ENCODE data around the gene NCOA5. TPM values are rescaled to one million over a fixed set of nuclear protein-coding genes. Genes with fewer than 3 reads are reported as not detected.

Gene NCOA5
- total and polyA plus RNA-seq, 10 donors: 14.3 to 33.2 (median 27.7) TPM

DNA sequence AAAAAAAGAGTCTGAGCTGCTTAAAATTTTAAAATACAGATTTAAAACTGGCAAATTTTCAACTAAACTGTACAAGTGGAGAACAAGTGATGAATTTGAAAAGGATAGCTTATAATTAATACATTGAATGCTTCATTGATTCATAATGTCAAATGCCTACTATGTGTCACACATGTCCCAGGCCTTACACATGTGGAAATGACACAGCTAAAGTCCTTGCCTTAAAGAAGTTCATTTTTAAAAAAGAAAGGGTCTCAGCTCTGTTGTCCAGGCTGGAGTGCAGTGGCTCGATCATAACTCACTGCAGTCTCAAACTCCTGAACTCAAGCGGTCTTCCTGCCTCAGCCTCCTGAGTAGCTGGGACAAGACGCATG lies 5.0 kb downstream of the NCOA5 start:
- intact Hi-C loops (cut with DNase I; ENCODE audit: low total_unique reads): loop anchor here (10.0 kb wide), 1 partner anchor 60 kb away; the partner anchor contains the start of gene SLC12A5
- Histone ChIP-seq H3K9me3 (no peaks in the 10 kb centered on the region), H3K36me3 (peaks cover 0 to 5% (median 0%) of the 10 kb centered on the region in 6 donors), H3K4me3 (no peak overlapping the region), H3K4me1 (peaks cover 43 to 93% (median 84%) of the 10 kb centered on the region in 6 donors), H3K27me3 (replicated peaks in 1 of 7) (no peaks in the 10 kb centered on the region), H3K27ac (no peak overlapping the region)
- TF ChIP-seq POLR2AphosphoS5 (IDR thresholded peaks at IDR 0.05) (no peak), POLR2A (IDR thresholded peaks at IDR 0.05) (no peak)
- TF ChIP-seq, protein P1, sequence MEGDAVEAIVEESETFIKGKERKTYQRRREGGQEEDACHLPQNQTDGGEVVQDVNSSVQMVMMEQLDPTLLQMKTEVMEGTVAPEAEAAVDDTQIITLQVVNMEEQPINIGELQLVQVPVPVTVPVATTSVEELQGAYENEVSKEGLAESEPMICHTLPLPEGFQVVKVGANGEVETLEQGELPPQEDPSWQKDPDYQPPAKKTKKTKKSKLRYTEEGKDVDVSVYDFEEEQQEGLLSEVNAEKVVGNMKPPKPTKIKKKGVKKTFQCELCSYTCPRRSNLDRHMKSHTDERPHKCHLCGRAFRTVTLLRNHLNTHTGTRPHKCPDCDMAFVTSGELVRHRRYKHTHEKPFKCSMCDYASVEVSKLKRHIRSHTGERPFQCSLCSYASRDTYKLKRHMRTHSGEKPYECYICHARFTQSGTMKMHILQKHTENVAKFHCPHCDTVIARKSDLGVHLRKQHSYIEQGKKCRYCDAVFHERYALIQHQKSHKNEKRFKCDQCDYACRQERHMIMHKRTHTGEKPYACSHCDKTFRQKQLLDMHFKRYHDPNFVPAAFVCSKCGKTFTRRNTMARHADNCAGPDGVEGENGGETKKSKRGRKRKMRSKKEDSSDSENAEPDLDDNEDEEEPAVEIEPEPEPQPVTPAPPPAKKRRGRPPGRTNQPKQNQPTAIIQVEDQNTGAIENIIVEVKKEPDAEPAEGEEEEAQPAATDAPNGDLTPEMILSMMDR (IDR thresholded peaks at IDR 0.05 in 8 of 11, conservative IDR thresholded peaks at IDR 0.05 in 3 of 11): no peak
- 89 to 91% (median 90%) methylated on average over 3 of the region's 3 CpGs for WGBS, 5 donors
- no peak for DNase-seq

DNA sequence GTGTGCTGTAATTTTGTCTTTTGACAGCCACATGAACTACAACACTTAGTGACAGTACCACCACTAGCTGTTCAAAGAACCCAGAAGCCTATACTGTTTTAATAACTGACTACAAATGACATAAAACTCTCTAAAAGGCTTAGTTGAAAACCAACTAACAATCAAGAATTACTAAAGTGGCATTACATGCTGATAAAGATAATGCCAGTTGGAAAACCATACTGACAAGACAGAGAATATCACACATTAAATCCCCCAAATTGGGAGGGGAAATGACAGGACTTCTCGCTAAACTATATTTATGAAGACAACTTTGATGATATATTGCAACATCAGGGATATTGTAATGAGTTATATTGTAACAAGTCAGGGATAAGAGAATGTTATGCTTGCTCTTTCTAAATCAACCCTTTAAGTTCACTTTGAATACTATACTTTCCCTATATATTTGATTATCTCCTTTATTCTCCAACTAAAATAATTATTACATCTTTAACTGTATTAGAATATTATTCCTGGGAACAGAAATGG lies 6.2 kb downstream of the NCOA5 start:
- Histone ChIP-seq H3K27ac (no peak overlapping the region), H3K4me3 (no peak overlapping the region), H3K27me3 (replicated peaks in 1 of 7) (no peaks in the 10 kb centered on the region), H3K9me3 (no peaks in the 10 kb centered on the region), H3K4me1 (peaks cover 43 to 98% (median 82%) of the 10 kb centered on the region in 6 donors), H3K36me3 (peaks cover 0 to 17% (median 9%) of the 10 kb centered on the region in 6 donors)
- 55 to 88% (median 86%) methylated on average over 1 of the region's 1 CpG for WGBS, 5 donors
- intact Hi-C loops (cut with DNase I; ENCODE audit: low total_unique reads): loop anchor here (10.0 kb wide), 1 partner anchor 59 kb away; the partner anchor contains the start of gene SLC12A5
- no peak for TF ChIP-seq POLR2AphosphoS5 (IDR thresholded peaks at IDR 0.05)
- DNase-seq: no peak

GRCh38 chr20:46083101-46083500 lies 6.7 kb downstream of the NCOA5 start:
- no peak overlapping the region for H3K4me3 ChIP-seq
- 78 to 83% (median 78%) methylated on average over 6 of the region's 6 CpGs for WGBS, 5 donors
- DNase-seq: no peak
- no peak overlapping the region for H3K27ac ChIP-seq
- peaks cover 0 to 22% (median 14%) of the 10 kb centered on the region in 6 donors for H3K36me3 ChIP-seq
- no peaks in the 10 kb centered on the region for H3K27me3 ChIP-seq (replicated peaks in 1 of 7)
- no peak for TF ChIP-seq POLR2AphosphoS5 (IDR thresholded peaks at IDR 0.05)
- TF ChIP-seq, protein P1 (IDR thresholded peaks at IDR 0.05 in 8 of 11, conservative IDR thresholded peaks at IDR 0.05 in 3 of 11): no peak
- TF ChIP-seq POLR2A (IDR thresholded peaks at IDR 0.05): no peak
- H3K9me3 ChIP-seq: no peaks in the 10 kb centered on the region
- intact Hi-C loops (cut with DNase I; ENCODE audit: low total_unique reads): loop anchor here (10.0 kb wide), 1 partner anchor 58 kb away; the partner anchor contains the start of gene SLC12A5
- peaks cover 38 to 93% (median 77%) of the 10 kb centered on the region in 6 donors for H3K4me1 ChIP-seq

DNA sequence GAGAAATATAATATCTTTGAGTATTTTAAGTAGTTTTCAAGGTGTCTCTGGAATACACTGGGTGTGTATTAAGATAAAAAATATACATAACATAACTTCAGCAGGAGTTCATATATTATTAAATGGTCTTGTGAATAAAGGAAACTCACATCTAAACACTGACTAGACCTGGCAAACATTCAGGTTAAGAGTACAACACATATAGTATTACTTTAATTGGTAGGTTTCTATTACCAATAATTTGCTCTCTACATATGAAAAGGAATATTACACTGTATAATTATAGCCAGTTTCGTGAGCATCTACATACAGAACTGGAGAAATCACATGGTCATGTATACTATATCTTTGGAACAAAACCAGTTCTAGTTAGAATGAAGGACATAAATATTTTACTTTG lies 8.7 kb downstream of the NCOA5 start:
- TF ChIP-seq POLR2AphosphoS5 (IDR thresholded peaks at IDR 0.05) (no peak), POLR2A (IDR thresholded peaks at IDR 0.05) (no peak)
- TF ChIP-seq, protein P1 (IDR thresholded peaks at IDR 0.05 in 8 of 11, conservative IDR thresholded peaks at IDR 0.05 in 3 of 11): no peak
- H3K4me1 ChIP-seq: peaks cover 20 to 73% (median 57%) of the 10 kb centered on the region in 6 donors
- H3K27ac ChIP-seq: no peak overlapping the region

More for the DNA sequence above, 8.7 kb downstream of the NCOA5 start:
- no peaks in the 10 kb centered on the region for H3K9me3 ChIP-seq
- intact Hi-C loops (cut with DNase I; ENCODE audit: low total_unique reads): loop anchor here (10.0 kb wide), 1 partner anchor 56 kb away; the partner anchor contains the start of gene SLC12A5
- H3K27me3 ChIP-seq (replicated peaks in 1 of 7): no peaks in the 10 kb centered on the region
- H3K36me3 ChIP-seq: peaks cover 0 to 36% (median 21%) of the 10 kb centered on the region in 6 donors
- H3K4me3 ChIP-seq: no peak overlapping the region
- 78 to 94% (median 89%) methylated on average over 1 of the region's 1 CpG for WGBS, 5 donors
- no peak for DNase-seq
